Breast epithelium (tissue), 3 donors: ENCODE data around the gene RANBP2.
"Not testable (repeated sequence)": the region's sequence is repeated elsewhere in the genome, so short reads cannot be mapped to it uniquely, and the experiment has no call there.

Experiments
- POLR2A ChIP-seq: fragments of 450-650 bp; IDR thresholded peaks from one replicate; pipeline ENCODE4 v1.6.1; 2016; ENCODE audit warnings: antibody characterized with exemption, mild to moderate bottlenecking, moderate library complexity
- TF ChIP-seq, protein P1 (sequence below), 3 donors: fragments of 450-650 bp; IDR thresholded peaks; one replicate each; pipeline ENCODE4 v1.5.1; 2016 to 2017; ENCODE audit warnings: antibody characterized with exemption in 3 of 3, mild to moderate bottlenecking in 3 of 3, moderate library complexity in 3 of 3

DNA sequence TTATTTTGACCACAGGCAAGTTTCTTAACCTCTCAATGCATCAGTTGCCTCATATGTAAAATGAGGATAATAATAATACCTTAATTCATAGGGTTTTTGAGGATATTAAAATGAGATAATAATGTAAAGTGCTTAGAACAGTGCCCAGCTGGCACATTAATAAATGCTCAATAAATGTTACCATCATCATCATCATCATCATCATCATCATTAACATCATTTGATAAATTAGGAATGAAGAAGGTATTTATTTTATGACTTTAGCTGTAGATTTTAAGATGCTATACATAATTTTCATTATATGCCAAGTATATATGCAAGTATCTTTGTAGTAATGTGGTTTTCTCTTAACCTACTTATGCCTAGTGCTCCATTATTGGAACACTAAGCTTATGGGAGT lies 43.3 kb downstream of the RANBP2 start:
- TF ChIP-seq, protein P1, sequence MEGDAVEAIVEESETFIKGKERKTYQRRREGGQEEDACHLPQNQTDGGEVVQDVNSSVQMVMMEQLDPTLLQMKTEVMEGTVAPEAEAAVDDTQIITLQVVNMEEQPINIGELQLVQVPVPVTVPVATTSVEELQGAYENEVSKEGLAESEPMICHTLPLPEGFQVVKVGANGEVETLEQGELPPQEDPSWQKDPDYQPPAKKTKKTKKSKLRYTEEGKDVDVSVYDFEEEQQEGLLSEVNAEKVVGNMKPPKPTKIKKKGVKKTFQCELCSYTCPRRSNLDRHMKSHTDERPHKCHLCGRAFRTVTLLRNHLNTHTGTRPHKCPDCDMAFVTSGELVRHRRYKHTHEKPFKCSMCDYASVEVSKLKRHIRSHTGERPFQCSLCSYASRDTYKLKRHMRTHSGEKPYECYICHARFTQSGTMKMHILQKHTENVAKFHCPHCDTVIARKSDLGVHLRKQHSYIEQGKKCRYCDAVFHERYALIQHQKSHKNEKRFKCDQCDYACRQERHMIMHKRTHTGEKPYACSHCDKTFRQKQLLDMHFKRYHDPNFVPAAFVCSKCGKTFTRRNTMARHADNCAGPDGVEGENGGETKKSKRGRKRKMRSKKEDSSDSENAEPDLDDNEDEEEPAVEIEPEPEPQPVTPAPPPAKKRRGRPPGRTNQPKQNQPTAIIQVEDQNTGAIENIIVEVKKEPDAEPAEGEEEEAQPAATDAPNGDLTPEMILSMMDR (IDR thresholded peaks at IDR 0.05), result not testable (repeated sequence)
- not testable (repeated sequence) for TF ChIP-seq POLR2A
